KG1 (cell line): ENCODE measurements around the gene ZNF577.
"Not testable (repeated sequence)": the region's sequence is repeated elsewhere in the genome, so short reads cannot be mapped to it uniquely, and the experiment has no call there.

Experiments
- DNase-seq: peaks from one replicate; lab custom pipeline; 2025; lab: John Stamatoyannopoulos, UW

Gene ZNF577

GRCh38 chr19:51887522-51888498 is at the start of gene ZNF577:
TSS of gene ZNF577 (minus strand) at chr19:51887951. CDS start at chr19:51880382, 7,569 bp downstream.
- DNase-seq, result no peak

GRCh38 chr19:51931921-51932320 is 44.2 kb upstream of the ZNF577 start:
- no peak for DNase-seq

- DNase-seq, result no peak
Observed at GRCh38 chr19:51927859-51928258, 40.1 kb upstream of the ZNF577 start.

- peak; percentile 99 for DNase-seq
Observed at GRCh38 chr19:51926784-51927741, 39.3 kb upstream of the ZNF577 start, which contains the start of gene ZNF613. TSS of gene ZNF613 (plus strand) at chr19:51927472. CDS start at chr19:51936221, 8,749 bp downstream.

GRCh38 chr19:51926426-51926783 is 38.7 kb upstream of the ZNF577 start:
- peak; percentile 60 for DNase-seq

GRCh38 chr19:51921949-51922348 is 34.2 kb upstream of the ZNF577 start:
- DNase-seq, result no peak

- DNase-seq, result no peak
Observed at GRCh38 chr19:51919606-51920005, 31.9 kb upstream of the ZNF577 start.

GRCh38 chr19:51916167-51916566 is 28.4 kb upstream of the ZNF577 start:
- DNase-seq, result no peak

GRCh38 chr19:51915324-51915867 is 27.6 kb upstream of the ZNF577 start:
- DNase-seq, result no peak

- DNase-seq, result not testable (repeated sequence)
Observed at GRCh38 chr19:51907981-51908380, 20.2 kb upstream of the ZNF577 start.

GRCh38 chr19:51906108-51906507 is 18.4 kb upstream of the ZNF577 start:
- DNase-seq, result not testable (repeated sequence)

GRCh38 chr19:51905639-51906038 is 17.9 kb upstream of the ZNF577 start:
- DNase-seq, result not testable (repeated sequence)

- no peak for DNase-seq
Observed at GRCh38 chr19:51905206-51905605, 17.5 kb upstream of the ZNF577 start.

- peak; percentile 82 for DNase-seq
Observed at GRCh38 chr19:51904331-51905165, 16.8 kb upstream of the ZNF577 start, which contains the start of gene ZNF649. TSS of gene ZNF649 (minus strand) at chr19:51905017. CDS start at chr19:51900107, 4,910 bp downstream.

- no peak for DNase-seq
Observed at GRCh38 chr19:51903192-51903591, 15.4 kb upstream of the ZNF577 start.

- no peak for DNase-seq
Observed at GRCh38 chr19:51901860-51902259, 14.1 kb upstream of the ZNF577 start.

- no peak for DNase-seq
Observed at GRCh38 chr19:51891193-51891747, 3.5 kb upstream of the ZNF577 start.

GRCh38 chr19:51889934-51890333 is 2.2 kb upstream of the ZNF577 start:
- DNase-seq, result no peak

- DNase-seq, result no peak
Observed at GRCh38 chr19:51884713-51885112, 3.0 kb downstream of the ZNF577 start.

- DNase-seq, result no peak
Observed at GRCh38 chr19:51882518-51882917, 5.2 kb downstream of the ZNF577 start.

GRCh38 chr19:51873097-51873496 is 14.7 kb downstream of the ZNF577 start:
- DNase-seq, result no peak
